Stimulated activated CD8-positive, alpha-beta memory T cell treated with anti-CD3 and anti-CD28 coated beads, Interleukin-12 subunit alpha, Interleukin-12 subunit beta, amount 100 ng/mL, for 24 hours (primary cell): ENCODE measurements around the gene SERINC3.

Source experiments
- DNase-seq: peaks from one replicate; pipeline ENCODE4 v3.0.0-alpha.2; 2020; ENCODE audit errors: extremely low read depth

The SERINC3 gene

DNA sequence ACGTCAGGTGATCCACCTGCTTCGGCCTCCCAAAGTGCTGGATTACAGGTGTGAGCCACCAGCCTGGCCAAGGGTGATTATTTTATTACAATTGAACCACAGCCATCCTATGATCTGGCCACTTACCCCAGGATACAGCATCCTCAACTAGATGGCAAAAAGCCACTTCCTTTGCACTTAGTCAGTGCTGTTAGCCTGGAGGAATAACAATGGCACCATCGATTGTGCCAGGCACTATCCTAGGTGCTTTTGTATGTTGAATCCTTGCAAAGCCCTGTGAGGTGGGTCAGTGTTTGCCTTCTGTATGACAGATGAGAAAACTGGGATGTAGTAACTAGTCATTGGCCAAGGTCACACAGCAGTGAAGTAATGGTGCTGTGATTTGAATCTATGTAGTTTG is 57.4 kb downstream of the SERINC3 start:
- no peak for DNase-seq

DNA sequence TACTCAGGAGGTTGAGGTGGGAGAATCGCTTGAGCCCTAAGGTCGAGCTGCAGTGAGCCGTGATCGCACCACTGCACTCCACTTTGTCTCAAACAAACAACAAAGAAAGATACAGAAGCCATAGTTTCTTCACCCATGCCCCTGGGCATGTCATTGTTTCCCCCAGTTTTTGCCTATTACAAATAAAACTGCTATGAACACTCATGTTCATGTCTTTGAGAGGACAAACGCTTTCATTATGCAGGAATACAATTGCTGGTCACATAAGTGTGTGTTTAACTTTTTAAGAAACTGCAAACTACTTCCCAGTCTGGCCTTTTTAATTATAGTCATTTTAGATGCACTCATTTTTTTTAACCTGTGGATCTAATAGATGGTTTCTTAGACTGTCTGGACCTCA is 58.4 kb downstream of the SERINC3 start:
- no peak for DNase-seq

DNA sequence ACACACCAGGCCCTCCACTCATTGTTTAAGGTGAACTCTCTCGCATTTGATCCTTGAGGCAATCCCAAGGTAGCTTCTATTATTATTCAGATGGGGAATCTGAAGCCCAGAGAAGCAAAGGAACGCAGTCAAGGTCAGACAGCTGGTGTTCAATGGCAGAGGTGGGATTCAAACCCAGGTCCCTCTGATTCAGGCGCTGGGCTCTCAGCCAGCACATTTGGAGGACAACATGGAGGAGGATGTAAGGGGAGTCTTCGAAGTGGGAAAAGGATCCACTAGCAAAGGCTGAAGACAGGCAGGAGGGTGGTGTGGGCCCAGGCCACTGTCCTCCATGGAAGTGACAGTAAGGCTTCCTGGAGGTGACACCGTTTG is 60.1 kb downstream of the SERINC3 start:
- DNase-seq, result no peak

DNA sequence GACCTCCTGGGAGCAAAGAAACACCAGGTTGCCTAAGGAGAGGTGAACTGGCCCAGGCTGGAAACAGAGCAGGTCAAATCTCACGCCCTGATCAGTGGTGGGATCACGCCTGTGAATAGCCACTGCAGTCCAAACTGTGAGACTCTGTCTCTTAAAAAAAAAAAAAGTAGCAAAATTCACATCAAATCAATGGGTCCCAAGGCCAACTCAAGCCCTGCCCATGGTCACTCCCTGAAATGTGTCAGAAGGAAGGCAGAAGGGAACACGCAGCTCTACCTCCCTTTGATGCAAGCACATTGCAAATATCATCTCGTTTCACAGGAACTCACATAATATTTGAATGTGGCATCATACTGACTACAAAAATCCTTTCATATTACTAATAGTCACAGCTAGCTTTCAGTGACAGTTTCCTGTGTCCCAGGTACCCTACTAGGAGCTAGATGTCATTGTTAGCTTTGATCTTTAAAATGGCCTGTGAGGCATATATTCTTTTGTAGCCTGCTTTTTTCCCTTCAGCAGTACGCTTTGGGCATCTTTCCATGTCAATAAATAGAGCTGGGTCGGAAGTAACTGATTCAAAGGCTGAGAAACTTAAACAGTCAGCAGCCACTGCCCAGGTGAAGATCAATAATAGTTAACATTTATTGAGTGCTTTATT is 60.6 kb downstream of the SERINC3 start:
- DNase-seq, result no peak

DNA sequence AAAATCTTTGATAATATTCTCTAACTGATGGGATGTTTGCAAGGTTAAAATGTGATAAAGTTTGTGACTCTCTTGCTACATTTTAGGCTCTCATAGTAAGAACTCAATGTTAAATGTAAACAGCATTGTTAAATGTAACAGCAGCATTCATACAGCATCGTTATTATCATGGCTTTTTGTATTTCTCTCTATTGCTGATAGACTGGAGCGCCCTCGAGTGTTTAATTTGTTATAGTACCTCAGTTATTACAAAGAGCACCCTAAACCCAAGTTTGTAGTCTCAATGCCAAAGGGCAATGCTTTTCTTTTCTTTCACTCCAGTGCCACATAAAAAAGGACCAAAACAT is 61.1 kb downstream of the SERINC3 start:
- DNase-seq, result no peak

DNA sequence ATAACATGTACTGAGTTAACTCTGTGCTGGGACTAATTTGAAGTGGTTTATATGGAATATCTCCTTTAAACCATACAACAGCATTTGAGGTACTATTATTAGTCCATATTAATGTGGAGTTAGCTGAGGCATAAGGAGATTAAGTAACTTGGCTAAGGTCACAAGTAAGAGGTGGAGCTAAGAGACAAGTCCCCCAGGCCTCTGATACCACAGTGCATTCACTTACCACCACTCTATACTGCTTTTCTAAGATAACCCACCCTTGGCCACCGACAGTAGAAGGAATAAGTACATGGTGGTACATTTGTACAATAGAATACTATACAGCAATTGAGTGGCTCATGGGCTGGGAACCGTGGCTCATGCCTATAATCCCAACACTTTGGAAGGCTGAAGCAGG is 62.6 kb downstream of the SERINC3 start:
- DNase-seq, result no peak

DNA sequence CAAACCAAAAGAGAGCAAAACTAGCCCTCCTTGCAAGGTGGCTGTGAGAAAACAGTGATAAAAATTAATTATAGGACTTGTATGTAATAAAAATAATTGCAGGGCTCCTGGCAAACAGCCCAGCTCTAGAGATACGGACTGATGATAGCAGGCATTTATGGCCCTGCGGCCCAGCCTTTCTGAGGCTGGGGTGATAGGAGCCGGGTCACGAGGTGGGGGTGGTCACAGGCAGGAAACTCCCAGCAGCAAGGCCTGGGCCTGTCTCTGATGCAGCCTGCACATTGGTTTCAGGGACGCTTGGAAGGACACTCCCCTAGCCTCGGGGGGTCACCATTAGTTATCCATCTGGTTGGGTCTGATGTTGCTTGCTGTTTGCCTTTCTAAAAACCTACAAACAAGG is 64.9 kb downstream of the SERINC3 start:
- DNase-seq, result no peak

DNA sequence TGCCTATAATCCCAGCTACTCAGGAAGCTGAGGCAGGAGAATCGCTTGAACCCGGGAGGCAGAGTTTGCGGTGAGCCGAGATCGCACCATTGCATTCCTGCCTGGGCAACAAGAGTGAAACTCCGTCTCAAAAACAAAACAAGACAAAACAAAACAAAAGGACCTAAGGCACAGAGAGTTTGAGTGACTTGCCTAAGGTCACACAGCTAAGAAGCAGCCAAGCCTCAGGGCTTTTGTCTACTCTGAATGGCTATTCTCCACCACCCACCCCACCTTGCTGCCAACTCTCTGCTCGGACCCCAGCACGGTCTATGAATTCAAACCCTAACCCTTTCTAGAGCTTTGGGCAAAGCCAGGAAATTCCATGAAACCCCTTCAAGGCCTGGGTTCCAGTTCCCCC is 65.3 kb downstream of the SERINC3 start:
- no peak for DNase-seq

DNA sequence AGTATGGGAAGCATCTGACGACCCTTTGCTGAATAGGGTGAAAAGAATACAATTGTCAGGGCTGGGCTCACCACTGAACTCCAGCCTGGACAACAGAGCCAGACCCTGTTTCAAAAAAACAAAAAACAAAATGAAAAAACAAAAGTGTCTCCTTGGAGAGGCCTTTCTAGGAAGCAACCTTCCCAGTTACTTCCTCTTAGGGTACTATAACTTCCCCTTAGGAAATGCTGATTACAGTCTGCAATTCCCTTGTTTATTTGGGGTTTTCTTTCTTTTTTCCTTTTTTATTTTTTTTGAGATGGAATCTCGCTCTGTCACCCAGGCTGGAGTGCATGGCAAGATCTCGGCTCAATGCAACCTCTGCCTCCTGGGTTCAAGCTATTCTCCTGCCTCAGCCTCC is 66.7 kb downstream of the SERINC3 start:
- no peak for DNase-seq

DNA sequence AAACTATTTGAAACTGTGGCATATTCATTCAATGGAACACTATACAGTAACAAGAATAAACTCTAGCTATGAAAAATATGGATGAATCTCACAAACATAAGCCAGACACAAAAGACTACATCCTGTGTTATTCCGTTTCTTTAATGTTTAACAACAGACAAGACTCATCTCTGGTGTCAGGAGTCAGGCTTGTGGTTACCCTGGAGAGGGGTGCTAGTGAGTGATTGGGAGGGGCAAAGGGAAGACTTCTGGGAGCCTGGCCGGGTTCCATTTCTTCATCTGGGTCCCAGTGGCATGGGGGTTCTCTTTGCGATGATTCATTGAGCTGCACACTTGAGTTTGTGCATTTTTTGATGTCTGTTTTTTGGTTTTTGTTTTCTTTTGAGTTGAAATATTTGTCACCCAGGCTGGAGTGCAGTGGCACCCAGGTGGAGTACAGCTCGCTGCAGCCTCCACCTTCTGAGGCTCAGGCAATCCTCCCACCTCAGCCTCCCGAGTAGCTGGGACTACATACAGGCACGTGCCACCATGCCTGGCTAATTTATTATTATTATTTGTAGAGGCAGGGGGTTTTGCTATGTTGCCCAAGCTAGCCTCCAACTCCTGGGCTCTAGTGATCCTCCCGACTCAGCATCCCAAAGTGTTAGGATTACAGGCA is 67.4 kb downstream of the SERINC3 start:
- no peak for DNase-seq

DNA sequence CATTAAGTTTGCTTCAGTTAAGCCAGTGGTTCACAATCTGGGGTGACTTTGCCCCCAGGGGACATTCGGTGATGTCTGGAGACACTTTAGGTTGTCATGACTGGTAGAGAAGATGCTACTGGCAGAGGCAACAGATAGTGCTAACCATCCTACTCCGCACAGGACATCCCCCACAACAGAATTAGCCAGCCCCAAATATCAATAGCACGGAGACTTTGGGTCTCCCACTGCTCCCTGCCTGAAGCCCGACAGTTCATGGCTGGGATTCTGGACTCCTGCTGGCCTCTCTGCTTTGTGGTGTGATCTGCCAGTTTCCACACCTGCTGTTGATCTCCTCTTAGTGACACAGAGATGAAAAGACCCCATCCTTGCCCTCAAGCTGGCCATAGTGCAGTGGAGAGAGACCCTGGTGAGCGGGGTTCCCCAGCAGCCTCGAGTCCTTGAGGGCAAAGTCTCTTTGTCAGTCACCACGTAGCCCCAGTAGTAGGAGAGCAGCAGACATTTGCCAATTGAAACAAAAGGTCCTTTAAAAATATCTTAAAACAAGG is 70.9 kb downstream of the SERINC3 start:
- DNase-seq, result no peak

DNA sequence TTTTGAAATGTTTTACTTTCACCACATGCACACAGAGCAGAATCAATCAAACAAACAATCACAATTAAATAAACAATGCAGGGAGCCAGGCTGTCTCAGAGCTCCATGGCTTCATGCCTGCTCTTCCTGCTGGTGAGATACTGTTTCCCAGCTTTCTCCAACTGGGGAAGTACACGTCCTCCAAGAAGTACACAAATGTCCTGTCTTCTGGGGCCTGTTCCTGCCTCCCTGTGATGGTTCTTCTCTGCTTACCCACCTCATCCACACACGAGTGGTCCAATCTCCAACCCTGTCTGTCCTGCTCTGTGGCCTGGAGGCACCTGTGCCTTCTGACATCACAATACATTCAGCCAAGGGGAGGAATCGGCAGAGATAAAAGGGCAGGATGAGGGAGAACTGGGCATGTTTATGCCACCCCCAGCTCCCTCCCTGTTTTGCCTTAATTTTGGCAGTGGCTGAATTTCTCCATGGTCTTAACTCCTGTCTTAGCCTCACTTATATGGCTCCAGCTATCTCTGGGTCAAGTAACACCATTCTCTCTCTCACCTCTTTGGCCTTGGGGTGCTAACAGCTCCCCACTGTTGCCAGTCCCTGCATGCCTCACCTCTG is 71.5 kb downstream of the SERINC3 start:
- no peak for DNase-seq

DNA sequence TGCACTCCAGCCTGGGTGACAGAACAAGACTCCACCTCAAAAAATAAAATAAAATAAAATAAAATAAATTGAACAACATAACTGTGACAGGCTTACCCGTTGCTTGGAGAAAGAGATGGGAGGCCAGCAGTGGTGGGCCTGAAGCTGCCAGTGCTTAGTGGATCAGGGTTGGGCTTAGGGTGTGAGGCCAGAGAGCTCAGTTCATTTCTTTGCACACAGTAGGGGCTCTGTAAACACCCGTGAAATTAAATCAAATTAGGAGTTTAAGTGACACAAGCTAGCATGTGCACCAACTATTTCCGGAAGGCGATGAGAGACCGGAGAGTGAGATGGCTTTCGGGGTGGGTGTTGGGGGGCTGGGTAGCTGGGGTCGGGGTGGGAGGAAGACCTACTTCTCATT is 72.0 kb downstream of the SERINC3 start:
- no peak for DNase-seq

DNA sequence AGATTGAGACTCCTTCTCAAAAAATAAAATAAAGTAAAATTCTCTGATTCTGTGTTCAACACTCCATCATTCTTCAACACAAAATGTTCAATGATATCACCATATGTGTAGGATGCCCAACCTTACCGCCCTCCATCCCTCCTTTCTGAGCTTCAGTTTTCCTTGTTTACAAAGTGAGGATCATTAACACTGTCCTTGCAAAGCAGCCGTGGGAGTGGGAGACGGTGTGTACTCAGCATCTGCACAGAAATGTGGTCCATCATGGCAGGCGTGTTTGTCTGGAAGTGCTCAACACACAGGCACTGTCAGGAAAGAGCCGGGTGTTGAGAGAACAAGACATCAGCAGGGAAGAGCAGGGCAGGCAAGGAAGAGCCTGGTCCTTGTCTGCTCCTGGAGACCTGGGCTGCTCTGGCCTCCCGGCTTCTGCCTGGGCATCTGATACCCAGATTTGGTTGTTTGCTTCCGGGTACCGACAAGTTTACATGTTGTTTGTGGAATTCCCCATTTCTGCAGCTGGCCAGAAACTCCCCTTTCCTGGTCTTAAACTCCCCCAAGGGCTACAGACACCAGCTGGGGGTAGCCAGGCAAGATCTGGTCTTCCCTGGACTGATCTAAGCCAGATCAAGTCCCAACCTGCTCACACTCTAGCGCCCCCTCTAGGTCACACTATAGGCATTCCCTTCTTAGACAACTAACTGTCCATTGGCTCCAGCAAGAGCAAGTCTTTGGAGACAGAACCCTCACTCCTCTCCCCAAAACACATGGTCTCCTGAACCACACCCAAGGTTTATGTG is 72.9 kb downstream of the SERINC3 start:
- DNase-seq, result no peak

DNA sequence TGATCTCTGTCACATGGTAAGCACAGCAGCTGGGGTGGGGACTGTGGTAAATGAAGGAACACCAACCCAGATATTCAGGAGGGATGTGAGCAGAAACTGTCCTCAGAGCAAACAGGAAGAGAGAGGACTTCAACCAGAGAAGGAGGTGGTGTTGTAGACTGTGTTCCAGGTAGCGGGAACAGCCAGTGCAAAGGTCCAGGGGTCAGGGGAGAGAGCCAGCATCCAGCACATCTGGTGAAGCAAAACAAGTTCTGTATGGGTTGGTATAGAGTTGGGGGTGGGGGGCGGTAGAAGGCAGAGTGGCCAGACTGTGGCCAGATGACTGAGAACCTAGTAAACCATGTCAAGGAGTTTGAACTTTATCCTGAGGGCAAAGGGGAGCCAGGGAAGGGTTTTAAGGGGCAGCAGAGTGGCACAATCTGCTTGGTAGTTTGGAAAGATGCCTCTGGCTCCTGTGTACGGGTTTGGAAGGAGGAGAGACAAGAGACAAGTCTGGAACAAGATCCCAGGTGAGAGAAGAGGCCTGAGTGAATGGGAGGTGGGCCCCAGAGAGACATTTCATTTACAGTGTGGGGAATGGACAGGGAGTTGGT is 73.9 kb downstream of the SERINC3 start:
- no peak for DNase-seq
